GM12875 (cell line): Measurements from ENCODE around the gene NUP214.
A peak's percentile ranks its signal among the peaks of the same experiment; 100 is the strongest.
"Not testable (repeated sequence)": the region's sequence is repeated elsewhere in the genome, so short reads cannot be mapped to it uniquely, and the experiment has no call there.

Experiments
- H3K4me3 ChIP-seq: one replicate; pipeline ENCODE4 v1.5.1; 2011; ENCODE audit warnings: low read depth, low read length, control low read depth
- TF ChIP-seq, protein P1 (sequence below): IDR thresholded peaks from 2 replicates; pipeline ENCODE4 v1.5.1; 2011; ENCODE audit warnings: low read depth, mild to moderate bottlenecking, control low read depth, inconsistent platforms, low read length, moderate library complexity, borderline replicate concordance; ENCODE audit not compliant: insufficient read depth

Gene NUP214

GRCh38 chr9:131239161-131239975 is 114.0 kb downstream of the NUP214 start:
- no peak overlapping the region for H3K4me3 ChIP-seq
- TF ChIP-seq, protein P1, sequence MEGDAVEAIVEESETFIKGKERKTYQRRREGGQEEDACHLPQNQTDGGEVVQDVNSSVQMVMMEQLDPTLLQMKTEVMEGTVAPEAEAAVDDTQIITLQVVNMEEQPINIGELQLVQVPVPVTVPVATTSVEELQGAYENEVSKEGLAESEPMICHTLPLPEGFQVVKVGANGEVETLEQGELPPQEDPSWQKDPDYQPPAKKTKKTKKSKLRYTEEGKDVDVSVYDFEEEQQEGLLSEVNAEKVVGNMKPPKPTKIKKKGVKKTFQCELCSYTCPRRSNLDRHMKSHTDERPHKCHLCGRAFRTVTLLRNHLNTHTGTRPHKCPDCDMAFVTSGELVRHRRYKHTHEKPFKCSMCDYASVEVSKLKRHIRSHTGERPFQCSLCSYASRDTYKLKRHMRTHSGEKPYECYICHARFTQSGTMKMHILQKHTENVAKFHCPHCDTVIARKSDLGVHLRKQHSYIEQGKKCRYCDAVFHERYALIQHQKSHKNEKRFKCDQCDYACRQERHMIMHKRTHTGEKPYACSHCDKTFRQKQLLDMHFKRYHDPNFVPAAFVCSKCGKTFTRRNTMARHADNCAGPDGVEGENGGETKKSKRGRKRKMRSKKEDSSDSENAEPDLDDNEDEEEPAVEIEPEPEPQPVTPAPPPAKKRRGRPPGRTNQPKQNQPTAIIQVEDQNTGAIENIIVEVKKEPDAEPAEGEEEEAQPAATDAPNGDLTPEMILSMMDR = no peak

DNA sequence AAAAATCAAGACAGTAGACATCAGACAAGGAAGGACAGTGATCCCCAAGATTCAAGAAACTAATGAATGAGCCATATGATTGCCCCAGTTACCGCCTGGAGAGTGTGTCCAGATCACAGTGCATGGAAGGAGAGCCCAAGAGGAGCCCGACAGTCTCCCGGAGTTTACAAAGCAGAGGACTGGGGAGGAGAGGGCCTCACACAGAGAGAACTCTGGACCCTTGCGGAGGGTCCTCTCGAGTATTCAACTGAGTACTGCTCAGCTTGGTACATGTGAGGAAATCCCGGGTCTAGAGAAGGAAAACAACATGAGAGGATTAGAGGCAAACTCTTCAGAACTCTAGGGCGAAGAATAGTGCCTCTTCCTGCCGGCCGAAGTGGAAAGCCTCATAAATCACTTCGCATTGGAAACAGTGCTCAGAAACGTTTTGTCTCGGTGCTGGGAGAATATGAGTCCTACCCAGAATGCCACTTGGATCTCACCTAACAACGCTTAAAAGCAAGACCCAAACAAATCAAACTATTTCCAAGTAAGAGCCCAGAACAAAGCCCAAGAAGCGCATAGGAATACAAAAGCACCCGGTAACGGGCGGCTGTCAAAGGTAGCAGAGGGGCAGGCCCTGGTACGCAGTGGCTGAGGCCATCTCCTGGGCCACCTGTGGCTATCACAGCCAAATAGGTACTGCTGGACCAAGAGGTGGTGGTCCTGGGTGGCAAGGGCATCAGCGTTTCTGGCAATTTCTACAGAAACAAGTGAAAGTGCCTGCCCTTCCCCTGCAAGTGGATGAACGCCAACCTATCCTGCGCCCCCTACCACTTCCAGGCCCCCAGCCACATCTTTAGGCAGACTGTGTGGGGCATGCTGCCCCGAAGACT is 114.9 kb downstream of the NUP214 start:
- H3K4me3 ChIP-seq = no peak overlapping the region
- TF ChIP-seq, protein P1 = no peak

GRCh38 chr9:131244331-131244730 is 118.9 kb downstream of the NUP214 start:
- H3K4me3 ChIP-seq = not testable (repeated sequence)

- no peak overlapping the region for H3K4me3 ChIP-seq
- TF ChIP-seq, protein P1 = no peak
Measured at GRCh38 chr9:131246618-131247017, 121.2 kb downstream of the NUP214 start.

- H3K4me3 ChIP-seq = peak overlapping the region; percentile 47
Measured at GRCh38 chr9:131252120-131252519, 126.7 kb downstream of the NUP214 start.

DNA sequence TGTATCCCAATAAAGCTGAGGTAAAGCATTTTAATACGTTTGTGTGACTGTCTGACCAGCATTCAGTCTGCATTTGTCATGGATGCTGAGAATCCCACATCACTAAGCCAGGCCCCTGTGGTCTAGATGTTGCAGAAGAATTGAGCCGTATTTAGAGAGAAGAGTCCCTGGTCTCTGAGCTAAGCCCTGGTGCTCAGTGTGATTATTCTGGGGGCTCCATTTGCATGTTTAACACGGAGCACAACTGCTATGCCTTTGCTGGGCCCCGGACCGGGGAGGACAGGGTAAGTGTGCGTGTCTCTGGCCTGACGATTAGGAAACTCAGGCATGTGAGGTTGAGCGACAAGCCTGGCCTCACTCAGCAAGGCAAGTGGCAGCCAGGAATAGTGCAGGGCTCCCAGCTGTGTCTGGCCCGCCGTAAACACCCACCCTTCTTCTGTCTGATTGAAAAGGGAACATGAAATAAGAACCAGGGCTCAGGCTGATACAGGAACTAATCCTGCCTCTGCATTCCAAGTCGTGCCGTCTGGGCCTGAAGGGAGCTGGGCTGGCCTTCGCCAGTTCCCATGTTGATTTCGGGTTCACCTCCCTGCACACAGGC is 128.6 kb downstream of the NUP214 start:
- TF ChIP-seq, protein P1 = no peak
- no peak overlapping the region for H3K4me3 ChIP-seq

More at GRCh38 chr9:131252120-131252519, 126.7 kb downstream of the NUP214 start:
- TF ChIP-seq, protein P1 = no peak

GRCh38 chr9:131254626-131255025 is 129.2 kb downstream of the NUP214 start:
- TF ChIP-seq, protein P1 = no peak
- no peak overlapping the region for H3K4me3 ChIP-seq
